Measurements from ENCODE around the gene ARHGAP18.

Gene ARHGAP18

GRCh38 chr6:129630596-129630995, 79.4 kb downstream of the ARHGAP18 start:
- Histone ChIP-seq H3K36me3 (replicated peaks; ENCODE audit: insufficient read depth, low read length) (0 out of 2 replicates have a peak, but pooled peaks cover 3% of the 10 kb centered on the region), H3K27ac (ENCODE audit: low read length) (no peak overlapping the region), H3K9me3 (replicated peaks; ENCODE audit: insufficient read depth, low read length) (no peaks in the 10 kb centered on the region)

GRCh38 chr6:129628101-129628815, 81.7 kb downstream of the ARHGAP18 start:
- TF ChIP-seq EZH2phosphoT487 (IDR thresholded peaks at IDR 0.05; ENCODE audit: low read length): no peak
- TF ChIP-seq EZH2 (optimal IDR thresholded peaks at IDR 0.05; ENCODE audit: low read depth, low read length): no peak
- no peak for TF ChIP-seq CTCF (IDR thresholded peaks at IDR 0.05; ENCODE audit: low read length)
- H3F3A ChIP-seq (ENCODE audit: insufficient read depth, low read length): no peaks in the 10 kb centered on the region
- no peaks in the 10 kb centered on the region for H4K20me1 ChIP-seq (ENCODE audit: insufficient read depth, low read length)
- no peak overlapping the region for H3K9ac ChIP-seq (ENCODE audit: low read length)
- H3K27ac ChIP-seq (ENCODE audit: low read length): no peak overlapping the region
- no peak overlapping the region for H3K4me3 ChIP-seq (ENCODE audit: low read length)
- no peaks in the 10 kb centered on the region for H3K4me1 ChIP-seq (ENCODE audit: low read length)
- H3K9me3 ChIP-seq (replicated peaks; ENCODE audit: insufficient read depth, low read length): no peaks in the 10 kb centered on the region
- no peak overlapping the region for H3K4me2 ChIP-seq (ENCODE audit: low read depth, low read length)
- H3K79me2 ChIP-seq (ENCODE audit: low read length): 0 out of 2 replicates have a peak, but pooled peaks cover 6% of the 10 kb centered on the region
- H3K9me2 ChIP-seq (replicated peaks; ENCODE audit: insufficient read depth, low read length): no peaks in the 10 kb centered on the region
- no peak overlapping the region for H2AFZ ChIP-seq (ENCODE audit: low read length)
- H3K27me3 ChIP-seq (replicated peaks; ENCODE audit: insufficient read depth, low read length): no peaks in the 10 kb centered on the region
- 0 out of 2 replicates have a peak, but pooled peaks cover 3% of the 10 kb centered on the region for H3K36me3 ChIP-seq (replicated peaks; ENCODE audit: insufficient read depth, low read length)
- DNase-seq: no peak

More at GRCh38 chr6:129630596-129630995, 79.4 kb downstream of the ARHGAP18 start:
- DNase-seq: no peak
- H3F3A ChIP-seq (ENCODE audit: insufficient read depth, low read length): no peaks in the 10 kb centered on the region
- H3K4me3 ChIP-seq (ENCODE audit: low read length): no peak overlapping the region
- H3K79me2 ChIP-seq (ENCODE audit: low read length): 0 out of 2 replicates have a peak, but pooled peaks cover 9% of the 10 kb centered on the region
- H3K4me2 ChIP-seq (ENCODE audit: low read depth, low read length): no peak overlapping the region
- peaks cover 20% of the 10 kb centered on the region for H3K4me1 ChIP-seq (ENCODE audit: low read length)
- no peak overlapping the region for H2AFZ ChIP-seq (ENCODE audit: low read length)
- H3K27me3 ChIP-seq (replicated peaks; ENCODE audit: insufficient read depth, low read length): no peaks in the 10 kb centered on the region
- H3K9ac ChIP-seq (ENCODE audit: low read length): no peak overlapping the region
- H4K20me1 ChIP-seq (ENCODE audit: insufficient read depth, low read length): no peaks in the 10 kb centered on the region
- no peaks in the 10 kb centered on the region for H3K9me2 ChIP-seq (replicated peaks; ENCODE audit: insufficient read depth, low read length)
- TF ChIP-seq EZH2phosphoT487 (IDR thresholded peaks at IDR 0.05; ENCODE audit: low read length) (no peak), CTCF (IDR thresholded peaks at IDR 0.05; ENCODE audit: low read length) (no peak), EZH2 (optimal IDR thresholded peaks at IDR 0.05; ENCODE audit: low read depth, low read length) (no peak)

GRCh38 chr6:129624488-129624887, 85.5 kb downstream of the ARHGAP18 start:
- no peak for TF ChIP-seq EZH2 (optimal IDR thresholded peaks at IDR 0.05; ENCODE audit: low read depth, low read length)
- TF ChIP-seq CTCF (IDR thresholded peaks at IDR 0.05; ENCODE audit: low read length): no peak
- no peak for TF ChIP-seq EZH2phosphoT487 (IDR thresholded peaks at IDR 0.05; ENCODE audit: low read length)
- no peak overlapping the region for H2AFZ ChIP-seq (ENCODE audit: low read length)

More at GRCh38 chr6:129624488-129624887, 85.5 kb downstream of the ARHGAP18 start:
- Histone ChIP-seq H3K9me2 (replicated peaks; ENCODE audit: insufficient read depth, low read length) (no peaks in the 10 kb centered on the region), H3K4me2 (ENCODE audit: low read depth, low read length) (no peak overlapping the region), H3K9ac (ENCODE audit: low read length) (no peak overlapping the region), H4K20me1 (ENCODE audit: insufficient read depth, low read length) (no peaks in the 10 kb centered on the region), H3K4me3 (ENCODE audit: low read length) (no peak overlapping the region), H3K9me3 (replicated peaks; ENCODE audit: insufficient read depth, low read length) (no peaks in the 10 kb centered on the region), H3K27ac (ENCODE audit: low read length) (no peak overlapping the region), H3F3A (ENCODE audit: insufficient read depth, low read length) (no peaks in the 10 kb centered on the region), H3K79me2 (ENCODE audit: low read length) (no peaks in the 10 kb centered on the region), H3K36me3 (replicated peaks; ENCODE audit: insufficient read depth, low read length) (no peaks in the 10 kb centered on the region), H3K4me1 (ENCODE audit: low read length) (no peaks in the 10 kb centered on the region), H3K27me3 (replicated peaks; ENCODE audit: insufficient read depth, low read length) (no peaks in the 10 kb centered on the region)
- no peak for DNase-seq
